ENCODE data around the gene ITGA2B. TPM values are rescaled to one million over a fixed set of nuclear protein-coding genes. Genes with fewer than 3 reads are reported as not detected.
A peak's percentile ranks its signal among the peaks of the same experiment; 100 is the strongest.

The ITGA2B gene
- total and polyA plus RNA-seq, 10 of the 15 experiments (the other 5 are each of a cell fraction or from before 2014, with no cell fraction given) = 0.04 to 0.51 (median 0.21) TPM; not detected in 1

GRCh38 chr17:44408786-44409185 is 19.3 kb upstream of the ITGA2B start:
- POLR2A ChIA-PET = interaction anchor here (1.2 kb wide), 1 partner anchor 16 kb away, joined by 5 read pairs; no protein-coding TSS in a partner anchor
- DNase-seq (ENCODE audit: low read depth, low spot score) (no peak), ATAC-seq (peak; percentile 69), FAIRE-seq (no peak)
- Histone ChIP-seq H3K9ac (ENCODE audit: control insufficient read depth, insufficient read depth, low read length) (no peak overlapping the region), H3K9me3 (replicated peaks; ENCODE audit: control insufficient read depth, insufficient read depth, low read length) (no peaks in the 10 kb centered on the region; the same call in 1 of the 3 replicates), H3K27me3 (replicated peaks in 1 of 2; ENCODE audit: control insufficient read depth in 2 of 2, insufficient read depth in 2 of 2, low read length in 1 of 2) (no peaks in the 10 kb centered on the region), H3K4me2 (ENCODE audit: control insufficient read depth, insufficient read depth) (no peak overlapping the region), H3K79me2 (ENCODE audit: control insufficient read depth, insufficient read depth, low read length) (no peaks in the 10 kb centered on the region), H3K4me1 (ENCODE audit: control insufficient read depth, insufficient read depth, low read length) (peaks cover 16% of the 10 kb centered on the region), H4K20me1 (ENCODE audit: control insufficient read depth, insufficient read depth) (no peaks in the 10 kb centered on the region), H3K27ac (ENCODE audit: control insufficient read depth, insufficient read depth) (peak overlapping the region; percentile 35), H3K4me3 (no peak overlapping the region), H3K36me3 (ENCODE audit: control insufficient read depth in 2 of 2, insufficient read depth in 2 of 2, low read length in 1 of 2) (peaks cover 0 to 6% of the 10 kb centered on the region in 2 experiments; a peak in 1 of 4 replicates), H2AFZ (ENCODE audit: control insufficient read depth, low read depth, low read length) (no peak overlapping the region)
- CTCF ChIA-PET = no interaction called here
- RAD21 ChIA-PET (ENCODE audit: unreplicated experiment) = no interaction called here
- BruUV-seq (replicated peaks) = no TSS peak
- no peak for TF ChIP-seq PKNOX1 (IDR thresholded peaks at IDR 0.05)
- TF ChIP-seq SPI1 (IDR thresholded peaks at IDR 0.05; ENCODE audit: borderline replicate concordance, insufficient read depth, low read depth, low read length) = peak; percentile 66
- TF ChIP-seq RUNX3 (IDR thresholded peaks at IDR 0.05; ENCODE audit: low read length) = peak; percentile 80
- no peak for TF ChIP-seq SMAD1 (IDR thresholded peaks at IDR 0.05; ENCODE audit: low read depth, partially characterized antibody)
- TF ChIP-seq EED (IDR thresholded peaks at IDR 0.05; ENCODE audit: low read depth) = 0 out of 2 replicates have a peak, but pooled peaks have one; percentile 22
- intact Hi-C loops (cut with micrococcal nuclease; ENCODE audit: unreplicated experiment) (no loop called here), in situ Hi-C loops (cut with MboI) (no loop called here)
- SMC1A ChIA-PET (ENCODE audit: uncharacterized antibody, unreplicated experiment) = no interaction called here
- WGBS (ENCODE audit: insufficient coverage, insufficient replicate concordance, low lambda C conversion rate, missing lambda C conversion rate) = 46% methylated on average over 4 of the region's 4 CpGs

All from GM12878 (cell line).